Measurements from ENCODE around the gene CFAP65. TPM values are rescaled to one million over a fixed set of nuclear protein-coding genes. Genes with fewer than 3 reads are reported as not detected.

Gene CFAP65
- total RNA-seq, 4 donors from 2014 or later = not detected

DNA sequence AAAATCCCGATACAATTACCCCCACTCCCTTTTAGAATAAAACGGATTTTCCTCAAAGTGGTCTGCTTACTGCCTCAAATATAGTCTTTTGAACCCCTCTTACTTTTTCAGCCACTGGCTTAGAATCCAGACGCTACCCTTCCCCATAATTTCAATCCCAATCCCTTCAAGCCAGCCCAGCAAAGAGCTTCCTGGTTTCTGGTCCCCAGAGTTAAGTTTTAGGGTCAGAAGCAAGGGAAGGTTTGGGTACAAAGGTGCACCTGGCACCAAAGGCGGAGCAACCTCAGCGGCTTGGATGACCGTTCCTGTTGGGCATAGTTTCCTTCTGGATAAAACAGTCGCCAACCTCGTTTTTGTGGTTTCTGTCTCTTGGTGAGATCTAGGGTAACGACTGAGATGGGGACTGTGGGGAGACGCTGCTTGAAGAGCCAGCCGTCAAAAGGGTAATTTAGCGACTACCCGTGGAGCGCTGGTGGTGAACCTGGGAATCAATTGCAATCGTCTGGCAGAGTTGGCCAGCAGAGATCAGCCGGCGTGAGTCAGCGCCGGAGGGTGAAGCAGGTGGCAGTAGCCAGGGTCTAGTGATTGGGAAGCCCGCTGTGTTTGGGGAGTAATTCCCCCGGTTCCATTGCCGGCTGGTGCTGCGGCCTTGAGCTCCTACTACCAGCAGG, 57.9 kb downstream of the CFAP65 start:
- TF ChIP-seq, protein P1, sequence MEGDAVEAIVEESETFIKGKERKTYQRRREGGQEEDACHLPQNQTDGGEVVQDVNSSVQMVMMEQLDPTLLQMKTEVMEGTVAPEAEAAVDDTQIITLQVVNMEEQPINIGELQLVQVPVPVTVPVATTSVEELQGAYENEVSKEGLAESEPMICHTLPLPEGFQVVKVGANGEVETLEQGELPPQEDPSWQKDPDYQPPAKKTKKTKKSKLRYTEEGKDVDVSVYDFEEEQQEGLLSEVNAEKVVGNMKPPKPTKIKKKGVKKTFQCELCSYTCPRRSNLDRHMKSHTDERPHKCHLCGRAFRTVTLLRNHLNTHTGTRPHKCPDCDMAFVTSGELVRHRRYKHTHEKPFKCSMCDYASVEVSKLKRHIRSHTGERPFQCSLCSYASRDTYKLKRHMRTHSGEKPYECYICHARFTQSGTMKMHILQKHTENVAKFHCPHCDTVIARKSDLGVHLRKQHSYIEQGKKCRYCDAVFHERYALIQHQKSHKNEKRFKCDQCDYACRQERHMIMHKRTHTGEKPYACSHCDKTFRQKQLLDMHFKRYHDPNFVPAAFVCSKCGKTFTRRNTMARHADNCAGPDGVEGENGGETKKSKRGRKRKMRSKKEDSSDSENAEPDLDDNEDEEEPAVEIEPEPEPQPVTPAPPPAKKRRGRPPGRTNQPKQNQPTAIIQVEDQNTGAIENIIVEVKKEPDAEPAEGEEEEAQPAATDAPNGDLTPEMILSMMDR (IDR thresholded peaks at IDR 0.05; ENCODE audit: low read depth) = no peak

DNA sequence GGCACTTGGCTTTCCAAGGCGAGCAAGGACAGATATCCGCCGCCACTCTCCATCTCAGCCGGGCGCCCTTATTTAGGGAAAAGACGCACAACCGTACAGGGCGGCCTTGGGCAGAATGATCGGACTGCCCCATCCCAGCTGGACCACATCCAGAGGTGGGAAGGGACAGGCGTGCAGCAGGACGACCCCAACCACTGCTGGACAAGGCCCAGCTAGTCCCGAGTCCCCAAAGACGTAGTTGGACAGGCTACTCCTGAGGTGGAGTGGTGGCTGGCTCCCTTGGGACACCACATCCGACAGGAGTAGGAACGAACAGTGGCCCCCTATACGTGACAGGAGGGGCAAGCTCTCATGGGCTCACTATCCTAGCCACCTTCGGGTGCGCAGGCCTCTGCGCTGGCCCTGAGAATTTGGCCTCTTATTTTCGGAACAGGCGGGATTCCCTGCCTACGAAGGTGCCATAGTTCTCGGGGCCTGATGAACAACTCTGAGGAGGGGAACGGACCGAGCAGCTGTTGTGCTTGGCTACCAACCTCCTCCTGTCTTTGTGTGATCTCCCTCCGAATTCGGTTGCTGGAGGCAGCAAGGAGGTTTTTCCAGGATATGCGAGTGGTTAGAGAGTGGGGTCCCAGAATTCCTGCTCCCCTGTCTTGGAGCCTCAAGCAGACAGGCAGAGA, 58.6 kb downstream of the CFAP65 start:
- TF ChIP-seq, protein P1 (IDR thresholded peaks at IDR 0.05; ENCODE audit: low read depth) = no peak

DNA sequence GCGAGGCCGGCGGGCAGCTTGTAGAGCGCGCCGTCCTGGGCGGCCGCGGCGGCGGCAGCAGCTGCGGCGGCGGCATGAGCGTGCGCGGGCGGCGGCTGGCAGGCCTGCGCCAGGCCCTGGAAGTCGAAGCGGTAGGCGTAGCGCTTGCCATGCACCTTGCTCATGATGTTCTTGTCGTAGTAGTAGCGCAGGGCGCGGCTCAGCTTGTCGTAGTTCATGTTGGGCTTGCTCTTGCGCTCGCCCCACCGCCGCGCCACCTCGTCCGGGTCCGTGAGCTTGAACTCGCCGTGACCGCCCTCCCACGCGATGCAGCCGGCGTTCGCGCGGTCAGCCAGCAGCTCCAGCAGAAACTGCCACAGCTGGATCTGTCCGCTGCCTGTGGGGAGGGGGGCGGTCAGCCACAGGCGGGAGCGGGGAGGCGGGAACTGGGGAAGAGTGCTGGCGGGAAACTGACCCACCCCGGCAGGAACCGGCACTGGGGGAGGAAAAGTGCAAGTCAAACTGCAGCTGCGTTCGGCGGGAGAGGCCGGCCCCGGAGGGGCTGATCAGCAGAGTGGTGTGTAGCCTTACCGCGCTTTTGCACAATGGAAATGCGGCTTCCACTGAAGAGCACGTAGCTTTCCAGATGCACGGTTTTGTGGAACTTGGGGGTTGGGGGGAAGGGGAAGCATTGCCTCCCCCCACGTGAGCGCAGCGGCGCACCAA, 59.3 kb downstream of the CFAP65 start:
- TF ChIP-seq, protein P1 (IDR thresholded peaks at IDR 0.05; ENCODE audit: low read depth) = no peak

DNA sequence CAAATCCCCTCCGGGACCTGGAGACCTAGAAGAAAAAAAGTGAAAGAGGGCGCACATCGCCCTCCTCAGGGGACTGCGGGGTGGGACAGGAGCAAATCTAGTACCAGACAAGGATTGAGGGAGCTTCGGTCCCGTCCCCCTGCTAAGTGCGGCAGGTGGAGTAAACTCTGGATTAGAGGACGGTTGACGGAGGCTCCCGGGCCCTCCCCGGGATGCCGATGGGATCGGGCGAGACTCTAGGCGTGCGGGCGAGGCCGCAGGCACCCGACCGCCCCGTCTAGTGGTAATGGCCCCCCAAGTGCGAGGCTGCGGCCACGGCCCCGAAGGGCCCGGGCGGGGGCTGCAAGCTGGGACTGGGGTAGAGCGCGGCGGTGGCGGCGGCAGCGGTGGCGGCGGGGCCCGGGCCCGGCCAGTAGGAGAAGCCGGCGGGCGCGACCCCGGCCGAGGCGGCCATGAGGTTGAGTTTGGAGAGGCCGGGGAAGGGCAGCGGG, 59.9 kb downstream of the CFAP65 start:
- TF ChIP-seq, protein P1 (IDR thresholded peaks at IDR 0.05; ENCODE audit: low read depth) = no peak

DNA sequence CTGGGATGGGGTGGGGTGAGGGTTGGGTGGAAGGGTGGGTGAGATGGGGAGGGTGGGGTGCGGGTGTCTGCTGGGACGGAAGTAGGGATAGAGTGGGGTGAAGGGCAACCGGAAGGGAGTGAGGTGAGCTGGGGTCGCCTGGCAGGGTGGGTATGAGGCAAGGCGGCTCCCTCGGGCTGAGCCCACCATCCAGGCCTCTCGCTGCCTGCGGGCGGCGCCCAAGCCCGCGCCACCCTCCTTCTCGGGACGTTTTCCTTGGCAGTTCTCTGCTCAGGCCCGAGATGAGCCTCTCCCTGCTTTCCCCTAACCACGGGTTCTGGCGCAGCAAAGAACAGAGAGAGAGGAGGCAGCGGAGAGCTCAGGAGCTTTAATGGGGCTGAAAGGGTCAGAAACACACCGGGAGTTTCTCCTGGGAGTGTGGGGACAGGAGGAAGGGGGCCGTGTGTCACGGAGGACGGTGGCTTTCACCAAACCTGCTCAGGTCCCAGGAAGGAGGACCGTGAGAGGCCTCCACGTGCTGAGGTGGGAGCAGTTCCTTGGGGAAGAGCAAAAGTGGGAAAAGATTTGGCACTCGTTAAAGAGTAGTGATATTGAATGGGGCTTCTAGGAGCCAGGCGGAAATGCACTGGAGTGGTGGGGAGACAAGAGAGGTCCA, 60.5 kb downstream of the CFAP65 start:
- TF ChIP-seq, protein P1 (IDR thresholded peaks at IDR 0.05; ENCODE audit: low read depth) = no peak

DNA sequence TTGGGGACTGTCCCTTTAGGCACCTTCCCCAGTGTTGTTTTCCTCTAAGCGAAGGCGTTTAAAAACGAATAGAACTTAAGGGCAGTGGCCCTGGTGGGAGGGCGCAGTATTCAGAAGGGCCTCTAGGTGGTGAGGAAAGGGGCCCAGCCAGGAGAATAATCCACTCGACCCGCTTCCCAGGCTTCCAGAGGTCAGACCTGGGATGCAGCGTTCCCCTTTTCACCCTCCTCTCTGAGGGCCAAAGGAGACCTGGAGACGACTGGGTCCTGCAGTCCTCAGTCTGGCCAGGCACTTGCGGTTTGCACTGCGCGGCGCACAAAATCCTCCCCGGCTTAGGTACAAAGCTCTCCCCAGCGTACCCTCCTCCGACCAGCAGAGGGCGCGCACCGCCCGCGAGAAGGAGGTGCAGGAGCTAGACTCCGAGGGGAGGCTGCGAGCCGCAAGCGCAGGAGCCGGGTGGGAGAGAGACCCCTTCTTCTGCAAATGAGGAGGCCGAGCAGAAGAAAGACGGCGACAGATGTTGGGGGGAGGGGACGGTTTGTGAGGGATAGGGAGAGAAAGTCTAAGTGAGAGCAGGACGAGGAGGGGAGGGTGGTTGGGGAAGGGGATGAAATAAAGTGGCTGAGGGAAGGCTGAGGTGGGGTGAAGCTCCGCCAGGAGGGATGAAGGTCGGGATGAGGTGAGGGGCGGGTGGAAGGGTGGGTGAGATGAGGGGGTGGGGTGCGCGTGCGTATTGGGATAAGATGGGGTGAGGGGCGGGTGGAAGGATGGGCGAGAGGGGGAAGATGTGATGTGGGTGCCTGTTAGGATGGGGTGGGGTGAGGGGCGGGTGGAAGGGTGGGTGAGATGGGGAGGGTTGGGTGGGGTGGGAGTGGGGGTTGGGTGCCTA, 61.2 kb downstream of the CFAP65 start:
- TF ChIP-seq, protein P1 (IDR thresholded peaks at IDR 0.05; ENCODE audit: low read depth) = no peak
